Tibial artery (tissue), 4 donors: Measurements from ENCODE around the gene TNRC6A.

Source experiments
- DNase-seq, 2 donors: peaks; one replicate each; pipeline ENCODE4 v3.0.0-alpha.2; 2019
- H3K27ac ChIP-seq, 2 donors: fragments of 200-600 bp; sonication (generic) in 1 of 2; 1 replicate in 1 of 2; 2 replicates in 1 of 2; pipeline ENCODE4 v1.5.1; 2018 to 2019; ENCODE audit warnings: mild to moderate bottlenecking in 1 of 2
- H3K27me3 ChIP-seq, 2 donors: fragments of 200-600 bp; sonication (generic) in 1 of 2; one replicate each; pipeline versions ENCODE4 v1.5.1 to v1.6.0; 2016 to 2019
- H3K36me3 ChIP-seq, 3 donors: fragments of 200-600 bp; sonication (generic) in 2 of 3; one replicate each; pipeline ENCODE4 v1.5.1; 2016 to 2019; ENCODE audit warnings: mild to moderate bottlenecking in 2 of 3
- H3K4me1 ChIP-seq, 4 donors: fragments of 200-600 bp; sonication (generic) in 2 of 4; 1 replicate in 3 of 4; 2 replicates in 1 of 4; pipeline ENCODE4 v1.5.1; 2016 to 2019
- H3K4me3 ChIP-seq, 2 donors: fragments of 200-600 bp; sonication (generic) in 1 of 2; 1 replicate in 1 of 2; 2 replicates in 1 of 2; pipeline ENCODE4 v1.5.1; 2018 to 2019; ENCODE audit warnings: mild to moderate bottlenecking in 2 of 2
- H3K9me3 ChIP-seq, 3 donors: fragments of 200-600 bp; sonication (generic) in 1 of 3; one replicate each; pipeline ENCODE4 v1.5.1; 2016 to 2019
- intact Hi-C: fragments of 100-400 bp; cut with DNase I; formaldehyde crosslinking; loops from one replicate; pipeline ENCODE4 v1.15.0; 2023; ENCODE audit warnings: low total_unique reads
- TF ChIP-seq, protein P1 (sequence below), 2 experiments: fragments of 200-600 bp in 1 of 2; fragments of 450-650 bp in 1 of 2; IDR thresholded peaks; one replicate each; pipeline ENCODE4 v1.5.1; 2017 to 2019; ENCODE audit warnings: antibody characterized with exemption in 2 of 2, mild to moderate bottlenecking in 1 of 2, moderate library complexity in 1 of 2

The TNRC6A gene

DNA sequence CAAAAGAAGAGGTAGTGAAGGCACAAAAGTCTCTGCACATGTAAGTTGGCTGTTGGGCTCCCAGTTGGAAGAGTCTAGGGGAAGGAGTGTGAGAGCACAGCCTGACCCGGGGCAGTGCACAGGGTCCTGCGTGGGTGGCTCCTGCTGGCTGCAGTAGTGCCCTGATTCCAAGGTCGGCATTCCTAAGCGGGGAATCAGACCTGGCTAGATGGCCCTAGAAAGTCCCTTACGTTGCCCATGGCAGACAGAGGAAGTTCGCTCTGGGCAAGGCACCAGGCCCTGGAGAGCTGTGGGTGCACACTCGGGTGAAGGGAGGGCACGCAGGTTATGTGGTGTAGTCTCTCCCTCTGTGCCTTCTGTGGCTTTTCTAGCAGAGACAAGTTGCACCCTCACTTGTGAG, 93.5 kb downstream of the TNRC6A start:
- DNase-seq: no peak
- H3K36me3 ChIP-seq: peaks cover 73 to 89% (median 86%) of the 10 kb centered on the region in 3 donors
- H3K27me3 ChIP-seq: no peaks in the 10 kb centered on the region
- TF ChIP-seq, protein P1, sequence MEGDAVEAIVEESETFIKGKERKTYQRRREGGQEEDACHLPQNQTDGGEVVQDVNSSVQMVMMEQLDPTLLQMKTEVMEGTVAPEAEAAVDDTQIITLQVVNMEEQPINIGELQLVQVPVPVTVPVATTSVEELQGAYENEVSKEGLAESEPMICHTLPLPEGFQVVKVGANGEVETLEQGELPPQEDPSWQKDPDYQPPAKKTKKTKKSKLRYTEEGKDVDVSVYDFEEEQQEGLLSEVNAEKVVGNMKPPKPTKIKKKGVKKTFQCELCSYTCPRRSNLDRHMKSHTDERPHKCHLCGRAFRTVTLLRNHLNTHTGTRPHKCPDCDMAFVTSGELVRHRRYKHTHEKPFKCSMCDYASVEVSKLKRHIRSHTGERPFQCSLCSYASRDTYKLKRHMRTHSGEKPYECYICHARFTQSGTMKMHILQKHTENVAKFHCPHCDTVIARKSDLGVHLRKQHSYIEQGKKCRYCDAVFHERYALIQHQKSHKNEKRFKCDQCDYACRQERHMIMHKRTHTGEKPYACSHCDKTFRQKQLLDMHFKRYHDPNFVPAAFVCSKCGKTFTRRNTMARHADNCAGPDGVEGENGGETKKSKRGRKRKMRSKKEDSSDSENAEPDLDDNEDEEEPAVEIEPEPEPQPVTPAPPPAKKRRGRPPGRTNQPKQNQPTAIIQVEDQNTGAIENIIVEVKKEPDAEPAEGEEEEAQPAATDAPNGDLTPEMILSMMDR (IDR thresholded peaks at IDR 0.05): no peak
- no peak overlapping the region for H3K27ac ChIP-seq
- no peaks in the 10 kb centered on the region for H3K9me3 ChIP-seq
- intact Hi-C loops: no loop called here
- H3K4me3 ChIP-seq: no peak overlapping the region
- H3K4me1 ChIP-seq: no peaks in the 10 kb centered on the region

DNA sequence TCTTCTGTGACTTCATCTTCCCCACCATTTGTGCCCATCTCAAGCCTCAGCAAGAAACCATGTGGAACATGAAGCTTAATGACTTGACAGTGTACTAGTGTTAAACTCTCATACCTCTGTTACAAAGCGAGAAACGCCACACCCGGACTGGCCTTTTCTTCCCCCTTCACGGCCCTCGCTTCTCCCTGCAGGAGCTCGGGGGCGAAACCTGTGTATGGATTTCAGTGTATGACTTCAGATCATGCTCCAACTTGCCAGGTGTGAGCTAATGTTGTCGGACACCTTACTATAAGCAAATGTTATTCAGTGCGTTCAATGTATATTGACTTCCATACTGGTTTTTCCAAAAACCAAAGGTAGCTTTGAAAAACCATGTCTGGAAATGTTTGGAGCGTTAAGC, 96.2 kb downstream of the TNRC6A start:
- Histone ChIP-seq H3K27me3 (no peaks in the 10 kb centered on the region), H3K27ac (no peak overlapping the region), H3K4me1 (no peaks in the 10 kb centered on the region), H3K4me3 (no peak overlapping the region), H3K9me3 (no peaks in the 10 kb centered on the region), H3K36me3 (peaks cover 56 to 82% (median 68%) of the 10 kb centered on the region in 3 donors)
- TF ChIP-seq, protein P1 (IDR thresholded peaks at IDR 0.05): no peak
- DNase-seq: no peak
- intact Hi-C loops: no loop called here

DNA sequence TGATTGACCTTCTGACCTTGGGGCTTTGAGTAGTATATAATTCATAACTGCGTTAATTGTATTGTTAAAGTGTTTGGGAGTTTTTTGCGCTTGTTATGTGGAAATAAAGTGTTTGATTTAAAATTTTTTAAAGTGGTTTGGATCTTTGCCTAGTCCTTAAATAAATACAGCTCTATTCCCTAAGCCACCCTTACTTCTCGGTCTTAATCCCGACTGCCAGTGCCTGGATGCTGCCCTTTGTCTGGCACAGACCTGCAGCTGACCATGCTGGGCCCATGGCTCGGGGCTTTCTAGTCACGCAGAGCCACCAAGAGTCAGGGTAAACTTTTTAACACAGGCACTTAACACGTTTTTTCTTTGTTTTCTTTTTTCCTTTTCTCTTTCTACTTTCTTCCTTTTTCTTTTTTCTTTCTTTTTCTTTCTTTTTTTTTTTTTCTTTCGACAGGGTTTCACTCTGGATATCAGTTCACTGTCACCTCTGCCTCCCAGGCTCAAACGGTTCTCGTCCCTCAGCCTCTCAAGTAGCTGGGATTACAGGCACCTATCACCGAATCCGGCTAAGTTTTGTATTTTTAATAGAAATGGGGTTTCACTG, 96.7 kb downstream of the TNRC6A start:
- DNase-seq: no peak
- no peaks in the 10 kb centered on the region for H3K9me3 ChIP-seq
- H3K4me3 ChIP-seq: no peak overlapping the region
- H3K4me1 ChIP-seq: no peaks in the 10 kb centered on the region
- H3K27me3 ChIP-seq: no peaks in the 10 kb centered on the region
- peaks cover 51 to 77% (median 63%) of the 10 kb centered on the region in 3 donors for H3K36me3 ChIP-seq
- TF ChIP-seq, protein P1 (IDR thresholded peaks at IDR 0.05): no peak
- intact Hi-C loops: no loop called here
- peak overlapping the region in 1 of 2 donors; percentile 18 for H3K27ac ChIP-seq

DNA sequence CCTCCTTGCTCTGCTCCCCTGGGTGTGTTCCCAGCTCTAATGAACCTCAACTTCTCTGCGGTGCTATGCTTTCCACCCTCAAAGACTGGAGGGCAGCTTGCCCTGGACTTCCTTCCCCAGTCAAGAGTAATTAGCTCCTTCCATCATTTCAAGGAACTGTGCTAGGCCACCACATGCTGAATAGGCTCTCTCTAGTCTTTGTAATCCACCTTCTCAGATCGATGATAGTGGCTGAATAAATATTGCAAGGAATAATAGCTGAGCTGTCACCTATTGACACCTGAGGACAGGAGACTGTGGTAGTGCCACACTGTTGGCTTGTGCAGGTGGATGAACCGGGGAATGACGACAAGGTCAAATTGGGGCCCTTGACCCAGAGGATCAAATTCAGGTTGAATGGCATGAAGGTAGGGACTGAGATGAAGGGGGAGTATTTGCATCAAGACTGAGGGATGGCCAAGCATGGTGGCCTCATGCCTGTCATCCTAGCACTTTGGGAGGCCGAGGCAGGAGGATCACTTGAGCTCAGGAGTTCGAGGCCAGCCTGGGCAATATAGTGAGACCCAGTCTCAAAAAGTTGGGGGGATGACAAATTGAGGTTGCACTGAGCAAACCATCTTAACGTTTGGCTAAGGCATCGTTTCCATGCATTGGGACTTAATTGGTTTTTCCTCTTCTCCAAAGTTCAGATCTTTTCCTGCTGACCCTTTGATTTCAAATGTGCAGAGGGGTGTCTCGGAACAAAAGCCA, 97.5 kb downstream of the TNRC6A start:
- no peak for DNase-seq
- intact Hi-C loops: no loop called here
- TF ChIP-seq, protein P1 (IDR thresholded peaks at IDR 0.05): no peak
- H3K27me3 ChIP-seq: no peaks in the 10 kb centered on the region
- no peak overlapping the region for H3K4me3 ChIP-seq
- H3K9me3 ChIP-seq: no peaks in the 10 kb centered on the region
- no peaks in the 10 kb centered on the region for H3K4me1 ChIP-seq
- peak overlapping the region in 1 of 2 donors; percentile 18 for H3K27ac ChIP-seq
- H3K36me3 ChIP-seq: peaks cover 43 to 69% (median 55%) of the 10 kb centered on the region in 3 donors

DNA sequence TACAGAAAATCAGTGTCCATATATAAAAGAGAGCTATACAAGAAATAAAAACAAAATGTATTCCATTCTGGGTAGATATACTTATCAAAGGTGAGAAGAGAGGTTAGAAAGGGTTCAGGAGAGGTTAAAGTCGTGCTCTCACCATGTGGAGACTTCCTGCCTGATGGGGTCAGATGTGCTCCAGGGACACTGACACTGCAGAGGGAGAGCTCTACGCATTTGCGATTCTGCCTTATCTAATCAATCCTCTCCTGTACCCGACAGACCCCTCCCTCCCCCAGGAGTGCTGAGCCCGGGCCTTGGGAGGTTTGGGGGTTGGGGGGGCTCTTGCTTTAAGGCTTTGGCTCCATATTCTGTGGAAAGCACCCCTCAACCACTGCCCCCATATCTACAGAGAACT, 99.7 kb downstream of the TNRC6A start:
- H3K27ac ChIP-seq: no peak overlapping the region
- intact Hi-C loops: no loop called here
- H3K27me3 ChIP-seq: no peaks in the 10 kb centered on the region
- H3K9me3 ChIP-seq: no peaks in the 10 kb centered on the region
- no peak overlapping the region for H3K4me3 ChIP-seq
- H3K4me1 ChIP-seq: no peaks in the 10 kb centered on the region
- TF ChIP-seq, protein P1 (IDR thresholded peaks at IDR 0.05): no peak
- peaks cover 23 to 48% (median 33%) of the 10 kb centered on the region in 3 donors for H3K36me3 ChIP-seq
- DNase-seq: no peak
